Epithelial cell of proximal tubule (primary cell): ENCODE results near the gene CEACAM4. TPM values are rescaled to one million over a fixed set of nuclear protein-coding genes. Genes with fewer than 3 reads are reported as not detected.
"Not testable (repeated sequence)": the region's sequence is repeated elsewhere in the genome, so short reads cannot be mapped to it uniquely, and the experiment has no call there.

ENCODE experiments used
- DNase-seq: peaks from one replicate; pipeline ENCODE4 v3.0.0-alpha.2; 2011; ENCODE audit warnings: low read depth
- H3K4me3 ChIP-seq: 2 replicates; pipeline ENCODE4 v1.5.1; 2011; ENCODE audit warnings: low read depth, mild to moderate bottlenecking, low read length
- total RNA-seq: library from RNA; depleted of rRNA; stranded (reverse); fragments of >200 nt; gene quantifications from 2 replicates; pipeline ENCODE4 v1.2.3, GENCODE V29; 2015
- TF ChIP-seq, protein P1 (sequence below): conservative IDR thresholded peaks from 2 replicates; pipeline ENCODE4 v1.5.1; 2012; ENCODE audit warnings: low read depth, mild to moderate bottlenecking, low read length

CEACAM4 gene
- not detected in 2 replicates for total RNA-seq

DNA sequence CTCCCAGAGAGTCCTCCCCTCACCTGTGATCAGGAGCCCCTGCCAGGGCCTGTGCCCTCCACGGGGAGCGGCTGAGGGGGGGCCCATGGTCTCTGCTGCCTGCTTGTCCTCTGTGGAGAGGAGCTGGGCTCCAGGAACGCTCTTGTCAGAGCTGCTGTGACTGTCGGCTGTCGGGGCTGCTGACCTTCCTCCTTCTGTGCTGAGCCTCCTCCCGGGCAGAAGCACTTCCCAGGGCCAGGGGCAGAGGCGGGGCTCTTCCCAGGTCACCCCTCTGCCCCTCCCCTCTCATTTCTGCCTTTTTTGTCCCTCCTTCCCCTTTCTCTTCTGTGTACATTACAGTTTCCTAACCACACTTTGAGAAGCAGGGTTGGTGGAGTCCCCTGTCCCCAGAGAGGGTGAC, at the start of gene CEACAM4:
CEACAM4 (minus strand) TSS at position 198 of the 400 bp plus-strand sequence; CDS start at position 87, 111 bp downstream.
- no peak for DNase-seq
- TF ChIP-seq, protein P1, sequence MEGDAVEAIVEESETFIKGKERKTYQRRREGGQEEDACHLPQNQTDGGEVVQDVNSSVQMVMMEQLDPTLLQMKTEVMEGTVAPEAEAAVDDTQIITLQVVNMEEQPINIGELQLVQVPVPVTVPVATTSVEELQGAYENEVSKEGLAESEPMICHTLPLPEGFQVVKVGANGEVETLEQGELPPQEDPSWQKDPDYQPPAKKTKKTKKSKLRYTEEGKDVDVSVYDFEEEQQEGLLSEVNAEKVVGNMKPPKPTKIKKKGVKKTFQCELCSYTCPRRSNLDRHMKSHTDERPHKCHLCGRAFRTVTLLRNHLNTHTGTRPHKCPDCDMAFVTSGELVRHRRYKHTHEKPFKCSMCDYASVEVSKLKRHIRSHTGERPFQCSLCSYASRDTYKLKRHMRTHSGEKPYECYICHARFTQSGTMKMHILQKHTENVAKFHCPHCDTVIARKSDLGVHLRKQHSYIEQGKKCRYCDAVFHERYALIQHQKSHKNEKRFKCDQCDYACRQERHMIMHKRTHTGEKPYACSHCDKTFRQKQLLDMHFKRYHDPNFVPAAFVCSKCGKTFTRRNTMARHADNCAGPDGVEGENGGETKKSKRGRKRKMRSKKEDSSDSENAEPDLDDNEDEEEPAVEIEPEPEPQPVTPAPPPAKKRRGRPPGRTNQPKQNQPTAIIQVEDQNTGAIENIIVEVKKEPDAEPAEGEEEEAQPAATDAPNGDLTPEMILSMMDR, result no peak
- no peak within 1 kb of the TSS for H3K4me3 ChIP-seq

DNA sequence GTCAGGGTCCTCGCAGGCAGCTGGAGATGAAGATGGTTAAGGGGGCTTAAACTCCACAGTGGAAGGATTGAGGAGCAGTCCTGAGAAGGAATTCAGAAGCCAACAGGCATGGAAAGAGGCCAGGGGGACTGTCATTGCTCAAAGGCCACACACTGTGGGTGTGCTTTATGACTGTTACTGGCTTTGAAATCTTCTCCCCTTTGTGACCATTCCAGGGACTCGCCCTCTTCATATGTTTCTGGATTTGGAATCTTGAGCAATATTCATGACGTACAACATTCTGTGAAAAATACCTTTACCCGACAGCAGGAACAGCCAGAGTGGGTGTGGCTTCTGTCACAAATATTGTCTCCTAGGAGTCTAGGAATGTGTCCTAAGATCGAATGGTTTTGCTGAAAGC, 44.6 kb upstream of the CEACAM4 start:
- H3K4me3 ChIP-seq, result no peak overlapping the region
- TF ChIP-seq, protein P1, result no peak
- DNase-seq, result no peak

DNA sequence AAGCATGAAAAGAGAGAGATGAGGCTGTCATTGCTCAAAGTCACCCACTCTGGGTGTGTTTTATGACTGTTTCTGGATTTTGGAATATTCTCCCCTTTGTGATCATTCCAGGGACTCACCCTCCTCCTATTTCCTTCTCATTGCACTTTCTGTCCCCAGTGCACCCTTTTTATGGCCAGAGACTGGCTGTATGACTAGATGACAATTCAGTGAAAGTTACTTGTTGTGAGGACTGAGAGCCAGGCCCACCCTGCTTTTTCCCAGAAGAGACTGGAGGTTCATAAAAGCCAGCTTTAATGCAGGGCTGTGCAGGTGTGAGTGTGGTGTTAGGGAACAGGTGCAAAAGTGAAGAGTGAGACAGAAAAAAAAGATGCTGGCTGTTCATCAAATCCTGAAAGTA, 43.9 kb upstream of the CEACAM4 start:
- no peak overlapping the region for H3K4me3 ChIP-seq
- TF ChIP-seq, protein P1, result no peak
- DNase-seq, result no peak

DNA sequence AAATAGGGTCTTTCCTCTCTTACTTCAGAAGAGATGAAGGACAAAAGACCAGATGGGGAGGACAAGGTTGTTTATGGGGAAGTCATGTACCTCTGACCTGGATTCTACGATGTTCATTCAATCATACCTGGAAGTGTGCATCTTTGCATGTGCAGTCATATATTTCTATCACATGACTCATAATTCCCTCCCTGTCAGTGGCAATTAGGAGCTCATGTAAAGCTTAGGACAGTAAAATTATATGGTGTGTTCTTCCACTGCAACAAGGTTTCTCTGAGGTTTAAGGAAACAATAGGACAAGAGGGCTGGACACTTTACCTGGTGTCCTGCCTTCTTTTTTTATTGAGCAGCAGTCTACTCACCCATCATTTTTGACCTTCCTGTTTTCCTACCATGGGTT, 41.4 kb upstream of the CEACAM4 start:
- no peak for DNase-seq
- H3K4me3 ChIP-seq, result no peak overlapping the region
- TF ChIP-seq, protein P1, result no peak

DNA sequence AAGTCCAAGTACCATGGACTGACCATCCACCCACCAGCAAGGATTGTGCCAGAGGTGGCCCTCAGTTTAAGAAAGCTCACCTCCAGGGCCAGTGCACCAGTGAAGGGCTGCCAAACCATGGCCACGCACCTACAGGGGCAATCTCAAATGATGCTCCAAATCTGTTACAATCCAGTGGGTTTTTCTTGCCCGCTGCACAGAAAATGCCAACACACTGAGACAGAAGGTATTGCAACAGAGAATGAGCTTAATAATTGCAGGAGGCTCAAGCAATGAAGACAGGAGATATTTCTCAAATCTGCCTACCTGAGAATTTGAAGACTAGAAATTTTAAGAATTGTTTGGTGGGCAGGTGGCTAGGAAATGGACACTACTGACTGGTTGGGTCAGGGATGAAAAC, 39.2 kb upstream of the CEACAM4 start:
- TF ChIP-seq, protein P1, result no peak
- H3K4me3 ChIP-seq, result no peak overlapping the region
- DNase-seq, result no peak

DNA sequence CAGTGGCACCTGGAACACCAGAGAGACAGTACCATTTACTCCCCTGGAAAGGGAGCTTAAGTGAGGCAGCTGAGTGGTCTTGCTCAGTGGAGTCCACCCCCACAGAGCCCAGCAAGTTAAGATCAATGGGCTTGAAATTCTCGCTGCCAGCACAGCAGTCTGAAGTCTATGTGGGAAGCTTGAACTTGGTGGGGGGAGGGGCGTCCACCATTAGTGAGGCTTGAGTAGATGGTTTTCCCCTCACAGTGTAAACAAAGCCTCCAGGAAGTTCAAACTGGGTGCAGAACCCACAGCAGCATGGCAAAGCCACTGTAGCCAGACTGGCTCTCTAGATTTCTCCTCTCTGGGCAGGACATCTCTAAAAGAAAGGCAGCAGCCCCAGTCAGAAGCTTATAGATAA, 30.3 kb upstream of the CEACAM4 start:
- no peak for DNase-seq
- TF ChIP-seq, protein P1, result no peak
- H3K4me3 ChIP-seq, result no peak overlapping the region

DNA sequence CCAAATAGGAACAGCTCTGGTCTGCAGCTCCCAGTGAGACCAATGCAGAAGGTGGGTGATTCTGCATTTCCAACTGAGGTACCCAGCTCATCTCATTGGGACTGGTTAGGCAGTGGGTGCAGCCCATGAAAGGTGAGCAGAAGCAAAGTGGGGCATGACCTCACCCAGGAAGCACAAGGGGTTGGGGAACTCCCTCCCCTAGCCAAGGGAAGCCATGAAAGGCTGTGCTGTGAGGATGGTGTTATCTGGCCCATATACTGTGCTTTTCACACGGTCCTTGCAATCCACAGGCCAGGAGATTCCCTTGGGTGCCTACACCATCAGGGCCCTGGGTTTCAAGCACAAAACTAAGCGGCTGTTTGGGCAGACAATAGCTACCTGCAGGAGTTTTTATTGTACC, 29.9 kb upstream of the CEACAM4 start:
- H3K4me3 ChIP-seq, DNase-seq: not testable (repeated sequence)

DNA sequence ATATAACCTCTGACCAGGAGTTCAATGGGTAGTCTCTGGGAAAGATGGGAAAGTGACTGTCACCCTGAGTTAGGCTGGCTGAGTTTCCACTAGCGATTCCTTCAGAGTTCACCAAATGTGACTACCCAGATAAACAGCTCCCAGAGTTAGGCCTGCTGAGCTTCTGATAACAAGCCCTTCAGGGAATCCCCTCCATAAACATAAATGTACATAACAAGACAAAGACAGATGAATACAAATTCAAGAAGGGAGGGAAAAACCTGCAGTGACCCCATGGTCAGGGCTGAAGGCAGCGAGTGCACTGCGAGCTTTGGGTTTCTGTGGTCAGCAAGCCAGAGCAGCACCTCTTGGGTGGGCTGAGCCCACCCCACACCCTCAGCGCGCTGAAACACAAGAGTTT, 25.4 kb upstream of the CEACAM4 start:
- DNase-seq, result no peak
- H3K4me3 ChIP-seq, result no peak overlapping the region
- TF ChIP-seq, protein P1, result no peak
